ENCODE data around the gene OR2A42.
"Not testable (repeated sequence)": the region's sequence is repeated elsewhere in the genome, so short reads cannot be mapped to it uniquely, and the experiment has no call there.

GRCh38 chr7:144287171-144287784, 47.9 kb upstream of the OR2A42 start:
- TF ChIP-seq ZC3H10 (CRISPR knock-in tag; IDR thresholded peaks at IDR 0.05); PATZ1 (CRISPR knock-in tag; IDR thresholded peaks at IDR 0.05; ENCODE audit: borderline replicate concordance); TSHZ2 (CRISPR knock-in tag; IDR thresholded peaks at IDR 0.05); ARNTL (CRISPR knock-in tag; IDR thresholded peaks at IDR 0.05; ENCODE audit: borderline replicate concordance, low read depth); ZNF70 (CRISPR knock-in tag; IDR thresholded peaks at IDR 0.05); ESRRG (CRISPR knock-in tag; IDR thresholded peaks at IDR 0.05); ZFP30 (CRISPR knock-in tag; IDR thresholded peaks at IDR 0.05): not testable (repeated sequence)
